ENCODE measurements around the gene A1CF. TPM values are rescaled to one million over a fixed set of nuclear protein-coding genes. Genes with fewer than 3 reads are reported as not detected.

The A1CF gene
- total RNA-seq, 3 donors from 2014 or later (not counting 1 experiment from before 2014, with no cell fraction given), result not detected

GRCh38 chr10:50851884-50852671 is 33.3 kb downstream of the A1CF start:
- Histone ChIP-seq H3K4me1 (ENCODE audit: control insufficient read depth, insufficient read depth, low read length) (no peaks in the 10 kb centered on the region), H3K9me3 (ENCODE audit: control insufficient read depth, insufficient read depth, low read length) (no peaks in the 10 kb centered on the region), H3K36me3 (ENCODE audit: control insufficient read depth, insufficient read depth, low read length) (no peaks in the 10 kb centered on the region), H3K4me3 (ENCODE audit: low read length) (no peak overlapping the region), H3K27ac (ENCODE audit: low read length) (no peak overlapping the region), H3K27me3 (ENCODE audit: control insufficient read depth, insufficient read depth, low read length) (no peaks in the 10 kb centered on the region)
- 87% methylated on average over 4 of the region's 6 CpGs for WGBS (ENCODE audit: insufficient coverage)
- DNase-seq (no peak), ATAC-seq (no peak)
- H3K4me1 Mint-ChIP-seq, result no peaks in the 10 kb centered on the region
- H3K36me3 Mint-ChIP-seq, result no peaks in the 10 kb centered on the region
- H3K4me3 Mint-ChIP-seq, result no peak overlapping the region
- intact Hi-C loops (cut with micrococcal nuclease), result no loop called here
- no peaks in the 10 kb centered on the region for H3K9me3 Mint-ChIP-seq
- H3K27ac Mint-ChIP-seq, result no peak overlapping the region
- peaks cover 4 to 32% of the 10 kb centered on the region in 2 donors for H3K27me3 Mint-ChIP-seq (ENCODE audit: low read depth in 2 of 2)
- TF ChIP-seq CTCF (IDR thresholded peaks at IDR 0.05), result no peak

GRCh38 chr10:50850578-50851230 is 34.7 kb downstream of the A1CF start:
- Mint-ChIP-seq H3K4me3 (no peak overlapping the region), H3K9me3 (no peaks in the 10 kb centered on the region), H3K4me1 (no peaks in the 10 kb centered on the region), H3K27me3 (ENCODE audit: low read depth in 2 of 2) (peaks cover 4 to 39% of the 10 kb centered on the region in 2 donors), H3K36me3 (no peaks in the 10 kb centered on the region), H3K27ac (no peak overlapping the region)
- Histone ChIP-seq H3K9me3 (ENCODE audit: control insufficient read depth, insufficient read depth, low read length) (no peaks in the 10 kb centered on the region), H3K27me3 (ENCODE audit: control insufficient read depth, insufficient read depth, low read length) (no peaks in the 10 kb centered on the region), H3K4me1 (ENCODE audit: control insufficient read depth, insufficient read depth, low read length) (no peaks in the 10 kb centered on the region), H3K27ac (ENCODE audit: low read length) (no peak overlapping the region), H3K36me3 (ENCODE audit: control insufficient read depth, insufficient read depth, low read length) (no peaks in the 10 kb centered on the region), H3K4me3 (ENCODE audit: low read length) (no peak overlapping the region)
- no peak for ATAC-seq
- 81% methylated on average over 2 of the region's 5 CpGs for WGBS (ENCODE audit: insufficient coverage)
- TF ChIP-seq CTCF (IDR thresholded peaks at IDR 0.05), result no peak
- intact Hi-C loops (cut with micrococcal nuclease), result no loop called here
- no peak for DNase-seq

GRCh38 chr10:50846753-50847152 is 38.7 kb downstream of the A1CF start:
- Histone ChIP-seq H3K36me3 (ENCODE audit: control insufficient read depth, insufficient read depth, low read length) (no peaks in the 10 kb centered on the region), H3K4me3 (ENCODE audit: low read length) (no peak overlapping the region), H3K4me1 (ENCODE audit: control insufficient read depth, insufficient read depth, low read length) (no peaks in the 10 kb centered on the region), H3K27ac (ENCODE audit: low read length) (no peak overlapping the region), H3K9me3 (ENCODE audit: control insufficient read depth, insufficient read depth, low read length) (no peaks in the 10 kb centered on the region), H3K27me3 (ENCODE audit: control insufficient read depth, insufficient read depth, low read length) (no peaks in the 10 kb centered on the region)
- Mint-ChIP-seq H3K4me1 (no peaks in the 10 kb centered on the region), H3K27me3 (ENCODE audit: low read depth in 2 of 2) (peaks cover 0 to 26% of the 10 kb centered on the region in 2 donors), H3K4me3 (no peak overlapping the region), H3K27ac (no peak overlapping the region), H3K36me3 (no peaks in the 10 kb centered on the region), H3K9me3 (no peaks in the 10 kb centered on the region)
- WGBS (ENCODE audit: insufficient coverage), result 88% methylated on average over 1 of the region's 1 CpG
- no peak for ATAC-seq
- DNase-seq, result no peak
- TF ChIP-seq CTCF (IDR thresholded peaks at IDR 0.05), result no peak
- intact Hi-C loops (cut with micrococcal nuclease), result no loop called here

Data from natural killer cell (primary cell).